GM19023 (cell line): Measurements from ENCODE around the gene DENND1A.

ENCODE experiments used
- ATAC-seq: cut with Tn5 transposase; IDR thresholded peaks from one replicate; pipeline ENCODE4 v1.9.1; 2021; ENCODE audit warnings: mild to moderate bottlenecking, moderate library complexity; ENCODE audit not compliant: unreplicated experiment

DENND1A gene

GRCh38 chr9:123383512-123384170, 546.3 kb downstream of the DENND1A start:
- no peak for ATAC-seq

- ATAC-seq = no peak
Measured at GRCh38 chr9:123382653-123383511, 547.0 kb downstream of the DENND1A start.

GRCh38 chr9:123380852-123381705, 548.8 kb downstream of the DENND1A start:
- ATAC-seq = no peak

- ATAC-seq = no peak
Measured at GRCh38 chr9:123378956-123379660, 550.8 kb downstream of the DENND1A start.

GRCh38 chr9:123378025-123378424, 551.9 kb downstream of the DENND1A start:
- no peak for ATAC-seq

GRCh38 chr9:123377211-123377971, 552.5 kb downstream of the DENND1A start:
- ATAC-seq = no peak

- no peak for ATAC-seq
Measured at GRCh38 chr9:123376218-123377071, 553.5 kb downstream of the DENND1A start.

- no peak for ATAC-seq
Measured at GRCh38 chr9:123375469-123376132, 554.3 kb downstream of the DENND1A start.

GRCh38 chr9:123373946-123374345, 556.0 kb downstream of the DENND1A start:
- no peak for ATAC-seq

GRCh38 chr9:123373447-123373923, 556.4 kb downstream of the DENND1A start:
- ATAC-seq = no peak

GRCh38 chr9:123372766-123373446, 557.0 kb downstream of the DENND1A start:
- no peak for ATAC-seq

GRCh38 chr9:123371805-123372590, 557.9 kb downstream of the DENND1A start:
- no peak for ATAC-seq

GRCh38 chr9:123371228-123371584, 558.7 kb downstream of the DENND1A start:
- no peak for ATAC-seq

GRCh38 chr9:123370526-123371227, 559.2 kb downstream of the DENND1A start:
- ATAC-seq = no peak

- no peak for ATAC-seq
Measured at GRCh38 chr9:123370108-123370507, 559.8 kb downstream of the DENND1A start.

GRCh38 chr9:123369296-123369695, 560.6 kb downstream of the DENND1A start:
- no peak for ATAC-seq
